ENCODE data around the gene DISC1.
"Not testable (repeated sequence)": the region's sequence is repeated elsewhere in the genome, so short reads cannot be mapped to it uniquely, and the experiment has no call there.

DISC1 gene

DNA sequence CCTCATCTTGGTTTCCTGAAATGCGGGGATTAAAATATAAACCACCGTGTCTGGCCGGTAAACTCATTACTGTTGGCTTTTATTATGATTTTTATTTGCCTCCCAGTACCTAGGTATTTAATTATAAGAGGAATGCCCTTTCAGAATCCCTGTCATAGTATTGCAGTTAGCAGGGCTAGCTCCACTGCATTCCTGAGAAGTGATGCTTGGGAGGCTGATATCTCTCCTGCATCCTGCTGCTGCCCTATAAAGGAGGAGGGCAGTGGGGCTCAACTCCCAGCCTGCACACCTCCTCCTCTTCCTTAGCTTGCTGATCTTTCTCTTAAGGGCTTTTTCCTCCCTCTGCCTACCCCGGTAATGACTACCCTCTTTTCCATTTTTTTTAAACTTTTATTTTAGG lies 19.9 kb upstream of the DISC1 start:
- DNase-seq: no peak

DNA sequence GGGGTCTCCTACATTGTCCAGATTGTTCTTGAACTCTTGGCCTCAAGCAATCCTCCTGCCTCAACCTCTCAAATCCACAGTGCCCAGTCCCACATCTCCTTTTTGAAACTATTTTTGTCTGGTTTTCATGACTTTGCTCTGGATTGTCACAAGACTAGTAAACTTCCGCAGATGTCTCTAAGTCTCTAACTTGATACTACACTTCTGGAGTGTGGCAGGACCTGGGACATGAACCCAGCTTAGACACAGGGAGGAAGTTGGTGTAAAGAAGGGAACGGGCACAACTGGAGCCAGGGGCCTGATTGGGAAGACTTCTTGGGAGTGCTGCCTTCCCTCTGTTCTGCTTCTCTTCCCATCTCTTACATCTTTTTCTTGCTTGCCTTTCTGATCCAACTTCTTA lies 16.2 kb upstream of the DISC1 start:
- DNase-seq: no peak

DNA sequence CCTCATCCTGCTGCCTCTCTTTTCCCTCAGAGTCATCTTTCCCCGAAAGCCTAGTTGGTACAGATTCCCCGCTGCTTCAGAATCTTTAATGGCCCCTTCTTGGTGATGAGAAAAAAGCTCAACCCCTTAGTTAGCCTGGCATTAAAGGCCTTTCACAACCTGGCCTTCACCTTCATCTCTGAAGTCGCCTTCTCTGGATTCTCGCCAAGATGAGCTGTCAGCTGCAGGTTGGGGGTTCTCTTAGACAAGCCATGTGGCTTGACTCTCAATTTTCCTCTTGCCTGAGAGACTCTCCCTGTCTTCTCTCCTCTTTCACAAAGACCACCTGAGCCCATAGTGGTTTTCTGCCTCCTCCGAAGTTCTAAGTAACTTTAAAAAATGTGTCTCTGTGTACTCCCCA lies 15.5 kb upstream of the DISC1 start:
- no peak for DNase-seq

DNA sequence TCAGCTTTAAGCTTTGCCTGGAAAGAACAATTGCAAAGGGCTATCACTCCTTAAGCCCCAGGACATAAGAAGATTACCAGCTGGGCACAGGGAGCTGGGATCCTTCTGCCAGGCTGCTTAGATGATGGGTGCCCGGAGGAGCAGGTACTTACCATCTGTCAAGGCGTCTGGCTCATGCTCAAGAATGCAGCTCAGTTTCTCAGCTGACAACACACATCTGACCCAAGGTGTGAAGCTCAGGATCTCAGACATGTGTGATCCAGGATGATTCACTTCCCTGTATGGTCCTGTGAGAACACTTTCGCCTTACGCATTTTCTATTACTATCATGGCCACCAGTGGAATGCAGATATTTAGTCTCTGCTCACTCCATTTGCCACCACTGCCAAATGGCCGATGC lies 14.7 kb upstream of the DISC1 start:
- no peak for DNase-seq

DNA sequence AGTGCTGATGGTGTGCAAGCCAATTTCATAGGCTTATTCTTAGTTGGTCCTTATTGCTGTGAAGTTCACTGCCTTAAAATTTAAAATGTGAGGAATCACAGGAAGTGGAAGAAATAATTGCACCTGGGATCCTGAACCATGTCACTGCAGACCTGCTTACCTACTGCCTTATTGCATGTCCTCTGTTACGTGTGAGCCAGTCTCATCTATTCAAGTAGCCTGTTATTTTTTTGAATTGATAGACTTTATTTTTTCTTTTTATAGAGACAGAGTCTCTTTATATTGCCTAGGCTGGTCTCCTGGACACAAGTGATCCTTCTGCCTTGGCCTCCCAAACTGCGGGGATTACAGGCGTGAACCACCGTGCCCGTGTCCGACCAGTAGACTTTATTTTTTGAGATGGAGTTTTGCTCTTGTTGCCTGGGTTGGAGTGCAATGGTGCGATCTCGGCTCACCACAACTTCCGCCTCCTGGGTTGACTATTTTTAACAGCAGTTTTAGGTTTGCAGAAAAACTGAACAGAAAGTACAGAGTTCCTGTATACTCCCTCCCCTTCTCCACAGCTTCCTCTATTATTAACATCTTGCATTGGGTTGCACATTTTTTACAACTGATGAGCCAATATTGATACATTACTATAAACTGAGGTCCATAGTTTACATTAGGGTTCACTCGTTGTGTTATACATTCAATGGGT lies 14.0 kb upstream of the DISC1 start:
- no peak for DNase-seq

DNA sequence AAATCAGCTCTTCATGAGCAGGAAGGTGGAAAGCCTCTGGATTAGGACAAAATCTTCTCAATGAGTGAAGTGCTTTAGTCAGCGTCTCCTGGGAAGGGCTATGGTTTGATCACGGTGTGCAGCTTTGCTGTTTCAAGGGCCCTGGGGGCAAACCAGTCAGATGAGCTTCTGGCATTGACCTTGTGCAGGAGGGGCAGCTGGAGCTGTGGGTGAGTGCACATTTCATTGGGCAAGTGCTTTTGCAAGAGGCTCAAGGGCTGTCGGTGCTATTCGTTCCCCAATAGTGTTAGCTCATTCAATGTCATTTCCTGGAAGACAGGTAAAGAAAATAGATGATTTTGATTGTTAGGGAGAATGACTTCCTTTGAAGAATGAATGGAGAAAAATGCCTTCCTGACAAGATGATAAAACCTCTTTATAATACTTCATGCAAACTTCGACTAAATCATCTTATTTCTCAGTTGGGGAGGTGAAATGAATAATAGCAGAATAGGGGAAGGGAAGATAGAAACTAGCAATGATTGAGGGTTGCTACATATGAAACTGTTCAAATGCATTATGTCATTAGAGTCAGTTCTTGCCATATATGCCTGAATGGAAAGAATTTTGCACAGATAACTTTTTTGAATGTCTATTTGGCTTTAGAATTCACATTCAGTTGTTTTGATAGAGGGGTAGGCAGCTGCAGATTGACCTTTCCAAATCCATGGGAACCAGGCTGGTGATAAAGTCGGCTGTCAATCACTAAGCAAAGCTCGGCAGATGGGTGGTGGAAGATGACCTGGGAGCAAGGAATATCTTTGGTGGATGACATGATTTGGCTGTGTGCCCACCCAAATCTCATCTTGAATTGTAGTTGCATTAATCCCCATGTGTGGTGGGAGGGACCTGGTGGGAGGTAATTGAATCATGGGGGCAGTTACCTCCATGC lies 12.9 kb upstream of the DISC1 start:
- peak in 2 of 3 experiments; percentile 5 to 11 for DNase-seq

DNA sequence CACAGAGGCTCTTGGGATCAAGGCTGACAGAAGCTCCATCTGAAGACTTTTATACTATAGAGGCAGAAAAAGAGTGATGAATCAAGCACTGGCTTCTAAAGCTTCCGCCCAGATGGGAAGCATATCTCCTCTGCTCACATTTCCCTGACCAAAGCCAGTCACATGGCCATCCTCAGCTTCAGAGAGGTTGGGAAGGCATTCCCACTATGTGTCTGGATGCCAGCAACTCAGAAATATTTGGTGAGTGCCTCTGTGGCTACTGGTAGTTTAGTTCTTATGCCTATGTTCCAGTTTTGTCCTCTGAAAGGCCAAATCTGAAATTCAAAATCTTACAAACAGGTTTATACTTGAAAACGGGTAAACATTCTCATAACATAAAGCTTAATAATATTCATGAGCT lies 9.9 kb upstream of the DISC1 start:
- no peak for DNase-seq

DNA sequence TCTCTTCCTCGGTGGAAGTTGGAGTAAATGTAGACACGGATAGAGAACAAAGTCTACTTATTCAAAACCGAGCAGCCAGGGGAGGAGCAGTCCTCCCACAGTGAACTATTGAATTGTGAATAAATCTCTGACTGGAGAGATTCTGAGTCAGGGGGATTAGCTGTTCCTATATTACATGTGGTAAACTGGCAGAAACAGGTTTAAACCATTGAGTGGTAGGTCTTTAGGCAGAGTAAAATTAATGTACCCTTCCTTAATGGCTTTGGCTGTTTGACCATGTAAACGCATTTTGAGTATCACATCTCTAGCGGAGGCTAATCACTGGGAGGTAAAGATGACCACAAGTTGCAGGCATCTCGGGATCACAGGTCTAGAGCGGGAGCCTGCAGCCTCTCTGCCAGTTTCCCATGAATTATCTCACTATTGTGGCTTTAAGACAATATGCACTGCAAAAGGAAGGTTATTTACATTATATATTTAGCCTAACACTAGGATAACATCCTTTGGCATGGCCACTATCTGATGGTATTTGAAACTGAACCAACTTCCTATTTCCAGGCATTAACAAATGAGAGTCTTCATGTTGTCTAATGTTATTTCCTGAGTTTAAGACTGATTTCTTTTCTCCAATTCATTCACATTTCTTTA lies 7.9 kb upstream of the DISC1 start:
- DNase-seq: no peak

DNA sequence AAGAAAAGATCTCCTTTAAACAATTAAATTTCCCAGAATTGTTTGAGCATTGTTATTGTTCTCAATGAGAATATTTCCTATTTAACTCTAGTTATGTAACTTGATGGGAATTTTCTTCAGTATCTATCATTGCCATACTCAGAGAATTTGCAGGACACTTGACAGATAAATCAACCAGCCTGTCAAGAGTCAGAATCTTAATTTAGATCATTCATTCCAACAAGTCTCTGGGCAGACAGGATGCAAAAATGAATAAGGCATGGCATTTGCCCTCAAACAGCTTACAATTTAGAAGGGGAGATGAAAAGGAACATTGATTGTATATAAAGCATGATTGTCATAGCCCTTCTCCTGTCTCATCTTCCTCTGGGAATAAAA lies 7.3 kb upstream of the DISC1 start:
- DNase-seq: no peak

DNA sequence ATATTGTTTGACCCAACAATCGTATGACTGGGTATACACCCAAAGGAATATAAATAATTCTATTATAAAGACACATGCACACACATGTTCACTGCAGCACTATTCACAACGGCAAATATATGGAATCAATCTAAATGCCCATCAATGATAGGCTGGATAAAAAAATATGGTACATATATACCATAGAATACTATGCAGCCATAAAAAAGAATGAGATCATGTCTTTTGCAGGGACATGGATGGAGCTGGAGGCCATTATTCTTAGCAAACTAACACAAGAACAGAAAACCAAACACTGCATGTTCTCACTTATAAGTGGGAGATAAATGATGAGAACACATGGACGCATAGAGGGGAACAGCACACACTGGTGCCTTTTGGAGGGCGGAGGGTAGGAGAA lies 1.5 kb upstream of the DISC1 start:
- DNase-seq: not testable (repeated sequence)

DNA sequence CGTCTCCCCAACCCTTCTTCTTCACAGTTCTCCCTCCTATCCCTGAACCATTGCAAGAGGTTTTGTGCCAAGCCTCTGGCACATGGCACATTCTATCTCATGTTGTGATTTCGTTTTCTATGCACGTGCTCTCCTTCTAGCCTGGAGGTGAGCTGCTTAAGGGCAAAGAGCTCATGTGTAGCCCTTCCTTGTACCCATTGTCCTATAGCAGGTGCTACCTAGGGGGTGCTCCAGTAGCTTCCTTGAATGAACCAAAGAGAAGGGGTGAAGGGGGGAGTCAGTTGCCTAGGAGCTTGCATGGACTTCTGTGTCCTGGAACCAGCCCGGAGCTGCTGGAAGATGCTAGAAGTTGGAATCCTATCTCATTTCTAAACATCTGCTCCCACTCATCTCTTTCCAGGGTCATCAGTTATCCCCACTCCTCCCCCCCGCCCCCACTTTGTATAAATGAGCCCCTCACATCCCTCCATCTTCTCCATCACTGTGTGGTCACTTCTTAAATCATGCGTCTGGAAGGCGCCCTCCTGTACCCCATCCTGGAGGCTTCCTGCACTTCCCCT lies 535 bp upstream of the DISC1 start:
- DNase-seq: peak in 1 of 3 experiments; percentile 79

DNA sequence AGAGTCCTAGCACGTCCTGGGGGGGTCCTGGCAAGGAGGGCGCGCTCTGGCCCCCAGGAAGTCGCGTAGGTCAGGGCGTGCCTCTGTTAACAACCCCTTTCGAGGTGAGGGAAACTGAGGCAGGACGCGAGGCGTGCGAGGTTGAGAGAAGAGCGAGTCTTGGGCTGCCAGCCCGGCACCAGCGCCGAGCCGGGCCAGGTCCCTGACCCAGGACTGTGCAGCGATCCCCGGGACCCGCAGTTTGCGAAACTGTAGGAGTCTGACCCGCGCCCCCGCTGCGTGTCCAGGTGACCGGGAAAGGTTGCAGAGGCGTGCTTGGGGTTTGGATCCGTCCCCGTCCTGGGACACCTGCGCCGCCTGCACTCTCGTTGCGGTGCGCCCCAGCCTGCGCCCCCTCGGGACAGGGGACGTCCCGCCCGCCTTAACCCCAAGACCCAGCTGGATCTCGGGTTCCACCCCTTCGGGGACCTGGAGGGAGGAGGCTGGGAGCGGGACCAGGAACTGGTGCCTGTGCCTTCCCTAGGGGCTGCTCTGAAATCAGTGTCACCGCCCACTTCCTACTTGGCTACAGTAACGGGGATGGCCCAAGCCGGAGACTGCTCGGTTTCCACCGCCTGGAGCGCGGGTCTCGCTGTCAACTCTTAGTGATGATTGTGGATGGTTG lies 493 bp downstream of the DISC1 start:
- peak in 2 of 3 experiments; percentile 34 to 38 for DNase-seq

DNA sequence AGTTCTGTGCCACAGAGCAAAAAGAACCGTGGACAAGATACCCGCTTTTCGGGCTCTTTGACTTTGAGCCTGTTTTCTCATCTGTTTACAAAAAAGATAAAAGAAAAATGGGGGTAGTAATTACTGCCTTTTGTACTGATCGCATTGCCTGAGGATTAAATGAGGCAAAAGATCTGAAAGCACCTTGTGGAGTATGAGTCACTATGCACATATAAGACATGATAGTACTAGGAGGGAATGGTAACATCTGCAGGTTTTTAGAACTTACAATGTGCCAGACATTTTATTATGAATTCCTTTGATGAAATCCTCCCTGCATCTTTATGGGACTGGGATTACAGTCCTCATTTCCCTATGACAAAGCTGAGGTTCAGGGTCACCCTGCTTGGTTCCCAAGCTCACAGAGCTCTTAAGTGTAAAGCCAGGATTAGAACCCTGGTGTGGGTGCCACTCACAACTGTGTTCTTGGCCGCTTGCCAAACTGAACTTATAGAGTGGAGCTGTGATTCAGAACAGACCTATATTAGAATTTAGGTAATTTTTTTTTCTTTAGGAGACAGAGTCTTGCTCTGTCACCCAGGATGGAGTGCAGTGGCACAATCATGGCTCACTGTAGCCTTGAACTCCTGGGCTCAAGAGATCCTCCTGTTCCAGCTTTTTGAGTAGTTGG lies 1.8 kb downstream of the DISC1 start:
- DNase-seq: peak in 2 of 3 experiments; percentile 42 to 68

DNA sequence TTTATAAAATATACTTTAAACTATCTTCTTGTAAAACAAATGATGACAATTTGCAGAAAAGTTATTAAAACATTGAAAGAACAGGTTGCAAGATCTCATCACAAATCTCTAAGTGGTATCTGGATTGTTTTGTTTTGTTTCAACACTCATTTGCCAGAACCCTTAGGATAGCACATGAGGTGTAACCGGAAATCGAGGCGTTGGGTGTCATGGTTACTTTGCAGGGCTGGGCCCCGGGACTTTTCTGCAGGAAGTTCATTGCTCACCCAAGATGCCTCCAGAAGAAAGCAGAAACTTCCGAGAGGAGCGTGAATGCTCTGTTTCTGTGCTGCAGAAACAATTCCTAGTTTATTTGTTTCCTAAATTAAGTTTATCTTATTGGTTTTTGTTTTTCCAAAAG lies 2.5 kb downstream of the DISC1 start:
- DNase-seq: no peak

DNA sequence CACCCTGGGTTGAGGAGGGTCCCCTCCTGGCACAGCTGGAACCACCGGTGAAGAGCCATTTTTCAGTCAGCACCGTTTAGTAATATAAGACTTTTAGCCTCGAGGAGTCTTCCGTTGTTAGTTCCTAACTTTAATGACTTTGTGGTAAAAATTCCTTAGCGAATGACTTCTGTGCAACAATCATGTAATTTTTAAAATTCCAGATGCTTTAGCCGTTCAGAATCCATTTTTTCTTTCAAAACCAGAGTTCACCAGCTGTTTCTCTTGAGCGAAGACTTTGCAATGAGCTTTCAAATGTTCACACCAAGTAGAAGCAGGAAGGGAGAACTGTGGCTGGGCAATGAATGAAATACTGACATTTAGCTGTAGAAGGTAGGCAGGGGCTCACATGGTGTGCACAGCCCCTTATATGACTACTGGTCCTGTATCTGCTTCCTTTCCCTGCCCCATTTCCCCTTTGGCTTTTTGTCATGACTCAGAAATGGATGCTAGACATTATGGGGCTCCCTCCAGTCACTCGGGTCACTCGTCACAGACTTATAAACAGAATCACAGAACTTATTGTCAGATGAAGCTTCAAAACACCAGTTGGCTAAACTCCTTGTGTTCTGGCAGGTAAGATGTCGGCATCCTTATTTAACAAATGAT lies 4.1 kb downstream of the DISC1 start:
- no peak for DNase-seq

DNA sequence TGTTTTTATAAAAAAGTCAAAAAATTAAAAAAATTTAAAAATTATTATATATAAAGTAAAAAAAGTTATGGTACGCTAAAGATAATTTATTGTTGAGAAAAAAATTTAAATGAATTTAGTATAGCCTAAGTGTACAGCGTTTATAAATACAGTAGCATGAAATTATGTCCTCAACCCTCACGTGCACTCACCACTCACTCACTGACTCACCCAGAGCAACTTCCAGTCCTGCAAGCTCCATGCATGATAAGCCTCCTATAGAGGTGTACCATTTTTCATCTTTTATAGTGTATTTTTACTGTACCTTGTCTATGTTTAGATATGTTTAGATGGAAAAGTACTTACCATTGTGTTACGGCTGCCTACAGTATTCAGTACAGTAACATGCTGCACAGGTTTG lies 5.1 kb downstream of the DISC1 start:
- DNase-seq: no peak

DNA sequence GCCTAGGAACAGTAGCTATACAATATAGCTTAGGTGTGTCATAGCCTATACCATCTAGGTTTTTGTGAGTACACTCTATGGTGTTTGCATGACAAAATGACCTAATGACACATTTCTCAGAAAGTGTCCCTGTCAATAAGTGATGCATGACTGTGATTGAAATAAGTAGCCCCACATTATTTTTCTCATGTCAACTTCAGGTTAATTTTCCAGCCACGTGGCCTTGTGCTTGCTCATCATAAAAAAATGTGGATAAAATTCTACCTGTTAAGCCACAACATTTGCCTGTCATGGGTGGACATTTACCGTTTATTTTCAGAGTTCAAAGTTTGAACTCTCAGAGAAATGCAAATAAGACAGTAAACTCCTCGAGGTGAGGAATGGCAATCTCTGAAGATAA lies 5.5 kb downstream of the DISC1 start:
- DNase-seq: no peak

DNA sequence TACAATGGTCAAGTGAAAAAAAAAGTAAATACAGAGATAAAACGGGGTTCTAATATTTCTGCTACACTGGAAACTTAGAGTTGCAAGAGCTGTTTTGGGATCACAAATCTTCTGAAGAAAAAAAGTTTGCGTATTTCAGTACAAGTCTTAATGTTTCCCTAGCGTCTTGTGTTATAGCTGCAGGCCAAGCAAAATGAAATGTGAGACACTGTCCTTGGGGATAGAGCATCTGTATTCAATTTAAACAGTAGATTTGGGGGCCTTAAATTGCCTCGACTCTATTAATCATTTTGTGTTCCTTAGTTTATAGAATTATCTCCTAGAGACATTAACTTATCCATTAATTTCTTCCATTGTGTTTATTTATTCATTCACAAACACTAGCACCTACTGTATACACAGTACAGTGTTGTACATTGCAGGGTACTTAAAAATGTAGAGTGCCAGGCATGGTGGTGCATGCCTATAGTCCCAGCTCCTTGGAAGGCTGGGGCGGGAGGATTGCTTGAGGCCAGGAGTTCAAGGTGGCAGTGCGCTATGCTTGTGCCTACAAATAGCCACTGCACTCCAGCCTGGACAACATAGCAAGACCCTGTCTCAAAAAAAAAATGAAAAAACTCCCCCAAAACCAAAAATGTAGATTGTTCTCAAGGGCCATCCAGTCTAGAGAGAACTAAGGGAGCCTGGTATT lies 7.9 kb downstream of the DISC1 start:
- DNase-seq: no peak

DNA sequence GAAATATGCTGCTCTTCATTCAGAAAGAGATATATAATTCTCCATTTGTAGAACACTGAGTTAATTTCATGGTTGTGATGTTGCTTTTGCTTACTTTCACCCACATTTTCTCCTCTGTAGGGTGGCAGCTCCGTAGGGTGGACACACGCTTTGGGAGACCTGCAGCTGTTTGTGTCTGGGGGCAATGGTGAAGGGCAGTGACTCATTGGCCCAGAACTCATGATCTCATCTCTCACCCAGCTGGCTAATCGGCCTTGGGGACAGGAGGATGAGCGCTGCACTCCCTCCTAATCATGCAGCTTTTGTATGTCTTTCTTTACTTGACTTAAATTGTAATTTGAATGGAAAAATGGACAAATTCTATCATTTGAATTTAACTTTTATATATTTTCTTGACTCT lies 9.6 kb downstream of the DISC1 start:
- DNase-seq: peak in 1 of 3 experiments; percentile 7

DNA sequence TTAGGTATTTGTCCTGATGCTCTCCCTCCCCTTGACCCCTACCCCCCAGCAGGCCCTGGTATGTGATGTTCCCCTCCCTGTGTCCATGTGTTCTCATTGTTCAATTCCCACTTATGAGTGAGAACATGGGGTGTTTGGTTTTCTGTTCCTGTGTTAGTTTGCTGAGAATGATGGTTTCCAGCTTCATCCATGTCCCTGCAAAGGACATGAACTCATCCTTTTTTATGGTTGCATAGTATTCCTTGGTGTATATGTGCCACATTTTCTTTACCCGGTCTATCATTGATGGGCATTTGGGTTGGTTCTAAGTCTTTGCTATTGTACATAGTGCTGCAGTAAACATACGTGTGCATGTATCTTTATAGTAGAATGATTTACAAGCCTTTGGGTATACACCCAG lies 10.3 kb downstream of the DISC1 start:
- DNase-seq: not testable (repeated sequence)

DNA sequence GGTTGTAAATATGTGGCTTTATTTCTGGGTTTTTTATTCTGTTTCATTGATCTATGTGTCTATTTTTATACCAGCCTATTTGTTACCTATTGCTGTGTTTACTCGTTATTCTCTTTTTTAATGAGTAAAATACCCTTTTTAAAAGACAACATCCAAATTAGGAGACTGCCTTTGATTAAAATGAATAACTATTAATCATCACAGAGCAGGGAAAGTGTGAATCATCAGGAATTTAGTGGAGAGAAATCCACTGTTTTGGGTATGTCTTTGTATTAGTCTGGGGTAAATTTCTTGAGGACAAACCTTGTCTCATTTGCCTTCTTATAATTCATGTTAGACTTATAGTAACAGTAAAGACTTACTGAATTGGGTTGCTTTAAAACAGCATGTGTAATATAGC lies 12.1 kb downstream of the DISC1 start:
- no peak for DNase-seq

All from NCI-H1417 (cell line).